WTC11 (cell line): ENCODE data around the gene TMPRSS11B. TPM values are rescaled to one million over a fixed set of nuclear protein-coding genes. Genes with fewer than 3 reads are reported as not detected.

Experiments used
- ATAC-seq: fragments of 200-7000 bp; cut with Tn5 transposase; 2 replicates; pipeline ENCODE4 v1.10.0; 2021; ENCODE audit warnings: mild to moderate bottlenecking, moderate library complexity
- CTCF ChIA-PET: fragments of 300-600 bp; sonication (Branson Sonifier 250); formaldehyde crosslinking; loops from one replicate; lab custom pipeline; 2021; ENCODE audit warnings: antibody characterized with exemption; lab: Charles Lee
- POLR2A ChIA-PET: fragments of 350-600 bp; sonication (Branson Sonifier 250); formaldehyde crosslinking; loops from one replicate; lab custom pipeline; 2021; ENCODE audit warnings: antibody characterized with exemption; lab: Charles Lee
- DNase-seq: peaks from one replicate; pipeline ENCODE4 v3.0.0; 2021; ENCODE audit warnings: low spot score
- H3K27ac Mint-ChIP-seq: 2 replicates; pipeline ENCODE4 v1.8.0; 2021; ENCODE audit warnings: mixed read lengths
- H3K27me3 Mint-ChIP-seq: 2 replicates; pipeline ENCODE4 v1.8.0; 2021; ENCODE audit warnings: low read depth, mild to moderate bottlenecking, moderate library complexity, mixed read lengths
- H3K36me3 Mint-ChIP-seq: 2 replicates; pipeline ENCODE4 v1.8.0; 2021; ENCODE audit warnings: mixed read lengths
- H3K4me1 Mint-ChIP-seq: 2 replicates; pipeline ENCODE4 v1.8.0; 2022; ENCODE audit warnings: mixed read lengths
- H3K4me3 Mint-ChIP-seq: 2 replicates; pipeline ENCODE4 v1.8.0; 2021; ENCODE audit warnings: mild to moderate bottlenecking, moderate library complexity, mixed read lengths
- H3K9me3 Mint-ChIP-seq: 2 replicates; pipeline ENCODE4 v1.8.0; 2021; ENCODE audit warnings: mixed read lengths
- ATF6 ChIP-seq: sonication (generic); formaldehyde crosslinking; IDR thresholded peaks from 2 replicates; pipeline ENCODE4 v1.8.1; 2023; ENCODE audit warnings: mild to moderate bottlenecking, missing genetic modification reagents
- CBFB ChIP-seq: sonication (generic); formaldehyde crosslinking; IDR thresholded peaks from 2 replicates; pipeline ENCODE4 v1.8.1; 2022; ENCODE audit warnings: mild to moderate bottlenecking, low read depth, missing genetic modification reagents
- CTCF ChIP-seq: fragments of 200-600 bp; IDR thresholded peaks from 2 replicates; pipeline ENCODE4 v1.8.0; 2022; ENCODE audit warnings: antibody characterized with exemption
- E2F5 ChIP-seq: sonication (generic); formaldehyde crosslinking; IDR thresholded peaks from 2 replicates; pipeline ENCODE4 v1.8.1; 2022; ENCODE audit warnings: mild to moderate bottlenecking, moderate library complexity, missing genetic modification reagents
- GABPB1 ChIP-seq: sonication (generic); formaldehyde crosslinking; IDR thresholded peaks from 2 replicates; pipeline ENCODE4 v1.8.1; 2023; ENCODE audit warnings: mild to moderate bottlenecking, missing genetic modification reagents
- IRF2 ChIP-seq: sonication (generic); formaldehyde crosslinking; IDR thresholded peaks from 2 replicates; pipeline ENCODE4 v1.8.0; 2022; ENCODE audit warnings: low read depth, missing genetic modification reagents, borderline replicate concordance
- MYBL2 ChIP-seq: sonication (generic); formaldehyde crosslinking; IDR thresholded peaks from 2 replicates; pipeline ENCODE4 v1.8.1; 2023; ENCODE audit warnings: mild to moderate bottlenecking, moderate library complexity, missing genetic modification reagents
- NFE2L1 ChIP-seq: sonication (generic); formaldehyde crosslinking; IDR thresholded peaks from 2 replicates; pipeline ENCODE4 v1.8.1; 2023; ENCODE audit warnings: missing genetic modification reagents
- NR2C2 ChIP-seq: sonication (generic); formaldehyde crosslinking; IDR thresholded peaks from 2 replicates; pipeline ENCODE4 v1.8.0; 2022; ENCODE audit warnings: mild to moderate bottlenecking, missing genetic modification reagents
- OVOL2 ChIP-seq: fragments of 250-450 bp; sonication (Bioruptor Pico); IDR thresholded peaks from 2 replicates; pipeline ENCODE4 v1.9.0; 2021; ENCODE audit warnings: mild to moderate bottlenecking, borderline replicate concordance
- PRDM15 ChIP-seq: sonication (generic); formaldehyde crosslinking; IDR thresholded peaks from 2 replicates; pipeline ENCODE4 v1.8.0; 2022; ENCODE audit warnings: missing genetic modification reagents
- PREB ChIP-seq: sonication (generic); formaldehyde crosslinking; IDR thresholded peaks from 2 replicates; pipeline ENCODE4 v1.8.1; 2022; ENCODE audit warnings: mild to moderate bottlenecking, missing genetic modification reagents, moderate library complexity, borderline replicate concordance
- ZBTB21 ChIP-seq: sonication (generic); formaldehyde crosslinking; IDR thresholded peaks from 2 replicates; pipeline ENCODE4 v1.8.1; 2023; ENCODE audit warnings: mild to moderate bottlenecking, missing genetic modification reagents, borderline replicate concordance
- ZNF281 ChIP-seq: sonication (generic); formaldehyde crosslinking; IDR thresholded peaks from 2 replicates; pipeline ENCODE4 v1.8.0; 2023; ENCODE audit warnings: mild to moderate bottlenecking, missing genetic modification reagents
- ZNF317 ChIP-seq: sonication (generic); formaldehyde crosslinking; IDR thresholded peaks from 2 replicates; pipeline ENCODE4 v1.8.1; 2023; ENCODE audit warnings: low read depth, mild to moderate bottlenecking, moderate library complexity, missing genetic modification reagents, borderline replicate concordance
- total RNA-seq: library from RNA; stranded (reverse); gene quantifications from 3 replicates; pipeline ENCODE4 v1.2.3, GENCODE V29; 2021

Gene TMPRSS11B
- total RNA-seq, 1 experiment from 2014 or later = not detected

- TF ChIP-seq CTCF = no peak
- no peak for TF ChIP-seq ZBTB21 (CRISPR knock-in tag)
- no peak for TF ChIP-seq IRF2
- TF ChIP-seq OVOL2 (CRISPR knock-in tag) = no peak
- no peak for TF ChIP-seq ZNF317 (CRISPR knock-in tag)
- TF ChIP-seq PRDM15 (CRISPR knock-in tag) = no peak
- TF ChIP-seq NFE2L1 (CRISPR knock-in tag) = no peak
- no peak for TF ChIP-seq GABPB1
- no peak for TF ChIP-seq ZNF281 (CRISPR knock-in tag)
These were observed 22.0 kb upstream of the TMPRSS11B start (continued) for GRCh38 chr4:68267433-68267944.

GRCh38 chr4:68264875-68265565 is 19.5 kb upstream of the TMPRSS11B start:
- CTCF ChIA-PET = no interaction called here
- Mint-ChIP-seq H3K4me1 (0 out of 2 replicates have a peak, but pooled peaks cover 4% of the 10 kb centered on the region), H3K27ac (no peak overlapping the region), H3K9me3 (peaks cover 58% of the 10 kb centered on the region), H3K27me3 (no peaks in the 10 kb centered on the region), H3K36me3 (peaks cover 34% of the 10 kb centered on the region), H3K4me3 (no peak overlapping the region)
- no peak for ATAC-seq
- no peak for DNase-seq
- TF ChIP-seq NR2C2 (CRISPR knock-in tag) (no peak), CBFB (CRISPR knock-in tag) (no peak), E2F5 (no peak), ZBTB21 (CRISPR knock-in tag) (no peak), PREB (CRISPR knock-in tag) (no peak), MYBL2 (CRISPR knock-in tag) (no peak), ATF6 (CRISPR knock-in tag) (no peak)
- POLR2A ChIA-PET = no interaction called here
